ENCODE data around the gene SPTBN1. TPM values are rescaled to one million over a fixed set of nuclear protein-coding genes. Genes with fewer than 3 reads are reported as not detected.

The SPTBN1 gene
- total and polyA plus RNA-seq, 9 donors = 108 to 314 (median 232) TPM

DNA sequence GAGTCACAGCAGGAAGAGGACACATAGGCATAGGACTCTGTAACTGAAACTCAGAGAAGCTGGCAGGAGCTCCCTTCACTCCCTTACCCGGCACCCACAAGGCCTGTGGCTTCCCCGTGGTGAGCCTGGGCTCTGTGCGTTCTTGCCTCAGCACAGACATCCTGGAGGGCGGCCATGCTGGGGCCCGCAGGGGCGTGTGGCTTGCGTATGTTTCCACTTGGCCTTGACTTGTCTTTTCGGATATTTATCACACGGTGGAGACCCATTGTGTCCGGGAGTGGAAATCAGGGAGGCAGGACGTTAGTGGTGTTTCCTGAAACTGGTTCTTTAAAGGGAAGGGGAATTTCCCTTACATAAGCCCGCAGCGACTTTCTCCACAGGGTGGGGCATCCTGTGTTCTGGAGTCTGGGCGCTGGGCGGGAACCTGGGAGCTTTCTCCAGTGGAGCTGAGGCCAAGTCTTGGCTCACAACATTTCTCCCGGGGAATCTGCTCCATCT is 217.4 kb downstream of the SPTBN1 start:
- peak; percentile 82 to 92 (median 89) for DNase-seq
- Histone ChIP-seq H3K9me3 (no peaks in the 10 kb centered on the region), H3K27me3 (no peaks in the 10 kb centered on the region), H3K36me3 (no peaks in the 10 kb centered on the region), H3K4me1 (ENCODE audit: insufficient read depth) (peaks cover 10% of the 10 kb centered on the region), H3K4me3 (no peak overlapping the region), H3K27ac (peak overlapping the region; percentile 57 to 86)
- intact Hi-C loops (cut with DNase I) = no loop called here
- TF ChIP-seq POLR2A (IDR thresholded peaks at IDR 0.05) = peak; percentile 45
- TF ChIP-seq, protein P1, sequence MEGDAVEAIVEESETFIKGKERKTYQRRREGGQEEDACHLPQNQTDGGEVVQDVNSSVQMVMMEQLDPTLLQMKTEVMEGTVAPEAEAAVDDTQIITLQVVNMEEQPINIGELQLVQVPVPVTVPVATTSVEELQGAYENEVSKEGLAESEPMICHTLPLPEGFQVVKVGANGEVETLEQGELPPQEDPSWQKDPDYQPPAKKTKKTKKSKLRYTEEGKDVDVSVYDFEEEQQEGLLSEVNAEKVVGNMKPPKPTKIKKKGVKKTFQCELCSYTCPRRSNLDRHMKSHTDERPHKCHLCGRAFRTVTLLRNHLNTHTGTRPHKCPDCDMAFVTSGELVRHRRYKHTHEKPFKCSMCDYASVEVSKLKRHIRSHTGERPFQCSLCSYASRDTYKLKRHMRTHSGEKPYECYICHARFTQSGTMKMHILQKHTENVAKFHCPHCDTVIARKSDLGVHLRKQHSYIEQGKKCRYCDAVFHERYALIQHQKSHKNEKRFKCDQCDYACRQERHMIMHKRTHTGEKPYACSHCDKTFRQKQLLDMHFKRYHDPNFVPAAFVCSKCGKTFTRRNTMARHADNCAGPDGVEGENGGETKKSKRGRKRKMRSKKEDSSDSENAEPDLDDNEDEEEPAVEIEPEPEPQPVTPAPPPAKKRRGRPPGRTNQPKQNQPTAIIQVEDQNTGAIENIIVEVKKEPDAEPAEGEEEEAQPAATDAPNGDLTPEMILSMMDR (IDR thresholded peaks at IDR 0.05) = peak in 2 of 3 donors; percentile 4 to 7
- TF ChIP-seq EP300 (IDR thresholded peaks at IDR 0.05) = peak; percentile 20
- 8 to 17% (median 14%) methylated on average over 16 of the region's 16 CpGs for WGBS, 3 donors

DNA sequence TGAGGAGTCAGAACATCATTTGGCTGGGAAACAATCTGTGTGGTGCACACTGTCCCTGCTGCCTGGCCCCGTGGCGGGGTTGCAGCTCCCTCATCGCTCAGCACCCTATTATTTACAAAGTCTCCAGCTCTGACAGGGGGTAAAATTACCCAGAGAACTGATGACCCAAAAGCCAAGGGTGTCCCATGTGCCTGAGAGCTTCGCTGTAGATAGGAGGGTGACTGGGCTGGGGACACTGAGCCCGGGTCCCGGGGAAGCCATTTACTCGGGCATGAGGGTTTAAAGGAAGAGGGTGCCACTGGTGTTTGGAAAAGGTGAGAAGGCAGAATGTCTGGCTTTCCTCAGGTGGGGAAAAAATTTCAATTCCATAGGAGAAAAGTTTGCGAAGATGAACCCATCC is 219.2 kb downstream of the SPTBN1 start:
- Histone ChIP-seq H3K36me3 (no peaks in the 10 kb centered on the region), H3K9me3 (no peaks in the 10 kb centered on the region), H3K4me3 (no peak overlapping the region), H3K27me3 (no peaks in the 10 kb centered on the region), H3K27ac (peak overlapping the region in 1 of 2 donors; percentile 86), H3K4me1 (ENCODE audit: insufficient read depth) (peaks cover 6% of the 10 kb centered on the region)
- intact Hi-C loops (cut with DNase I) = no loop called here
- DNase-seq = no peak
- TF ChIP-seq, protein P1 (IDR thresholded peaks at IDR 0.05) = no peak
- TF ChIP-seq EP300 (IDR thresholded peaks at IDR 0.05) (no peak), POLR2A (IDR thresholded peaks at IDR 0.05) (no peak)
- WGBS, 3 donors = 89 to 93% (median 92%) methylated on average over 8 of the region's 8 CpGs

DNA sequence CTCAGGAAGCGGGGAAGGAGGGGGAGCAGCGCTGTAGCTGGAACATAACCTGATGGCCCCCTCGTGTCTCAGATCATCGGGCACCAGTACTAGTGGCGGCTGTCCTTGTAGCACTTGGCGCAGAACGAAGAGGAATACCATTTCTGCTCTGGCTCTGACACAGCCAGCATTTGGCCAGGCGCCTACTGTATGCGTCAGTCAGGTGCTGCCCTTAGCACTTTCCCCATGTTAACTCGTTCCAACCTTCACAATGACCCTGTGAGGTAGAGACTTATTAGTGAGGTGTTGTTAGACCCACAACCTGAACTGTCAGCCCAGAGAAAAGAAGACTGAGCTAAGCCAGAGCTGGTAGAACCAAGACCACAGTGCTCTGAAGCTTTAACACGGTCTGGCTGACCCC is 219.6 kb downstream of the SPTBN1 start:
- H3K27me3 ChIP-seq = no peaks in the 10 kb centered on the region
- H3K36me3 ChIP-seq = no peaks in the 10 kb centered on the region
- 68 to 78% (median 72%) methylated on average over 11 of the region's 11 CpGs for WGBS, 3 donors
- no peak overlapping the region for H3K4me3 ChIP-seq
- intact Hi-C loops (cut with DNase I) = no loop called here
- peaks cover 6% of the 10 kb centered on the region for H3K4me1 ChIP-seq (ENCODE audit: insufficient read depth)
- TF ChIP-seq EP300 (IDR thresholded peaks at IDR 0.05) (no peak), POLR2A (IDR thresholded peaks at IDR 0.05) (no peak)
- TF ChIP-seq, protein P1 (IDR thresholded peaks at IDR 0.05) = no peak
- H3K9me3 ChIP-seq = no peaks in the 10 kb centered on the region
- H3K27ac ChIP-seq = no peak overlapping the region
- DNase-seq = peak in 2 of 5 donors; percentile 27 to 39

DNA sequence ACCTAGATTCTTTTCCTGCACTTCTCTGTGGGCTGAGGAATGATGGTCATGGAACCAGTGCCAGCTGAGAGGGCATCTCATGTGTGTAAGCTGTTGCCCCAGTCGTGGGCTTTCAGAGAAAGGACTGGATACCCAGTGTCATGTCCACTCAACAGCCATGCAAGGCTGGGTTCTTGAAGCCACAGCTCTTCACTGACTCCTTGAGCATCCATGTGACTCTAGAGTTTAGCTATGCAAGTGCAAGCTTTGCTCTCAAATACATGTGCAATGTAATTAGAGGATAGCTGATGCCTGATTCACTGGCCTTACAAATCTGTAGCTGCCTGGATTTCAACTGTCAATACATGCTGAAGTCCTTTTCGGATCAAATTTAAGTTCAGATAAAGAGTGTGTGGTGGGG is 220.5 kb downstream of the SPTBN1 start:
- DNase-seq = no peak
- Histone ChIP-seq H3K27ac (no peak overlapping the region), H3K27me3 (no peaks in the 10 kb centered on the region), H3K4me1 (ENCODE audit: insufficient read depth) (peaks cover 6% of the 10 kb centered on the region), H3K4me3 (no peak overlapping the region), H3K36me3 (no peaks in the 10 kb centered on the region), H3K9me3 (no peaks in the 10 kb centered on the region)
- TF ChIP-seq EP300 (IDR thresholded peaks at IDR 0.05) = no peak
- TF ChIP-seq, protein P1 (IDR thresholded peaks at IDR 0.05) = no peak
- no peak for TF ChIP-seq POLR2A (IDR thresholded peaks at IDR 0.05)
- 61 to 82% (median 68%) methylated on average over 2 of the region's 2 CpGs for WGBS, 3 donors
- intact Hi-C loops (cut with DNase I) = no loop called here

All from ovary (tissue), 9 donors.